HCT116 (cell line): ENCODE data around the gene CD3D. TPM values are rescaled to one million over a fixed set of nuclear protein-coding genes. Genes with fewer than 3 reads are reported as not detected.

ENCODE experiments used
- total RNA-seq: library from RNA; stranded (reverse); gene quantifications from one replicate; pipeline ENCODE4 v1.2.1, GENCODE V29; 2021; ENCODE audit not compliant: unreplicated experiment

CD3D gene
- total RNA-seq, 1 experiment from 2014 or later = 1.0 TPM

Other genes starting within 250 kb of the CD3D start
- 0.32 TPM for gene SCN4B, start 189.9 kb downstream of the CD3D start, total RNA-seq
- gene SCN2B, start 166.1 kb downstream of the CD3D start, total RNA-seq = not detected
- gene JAML, start 117.7 kb downstream of the CD3D start, total RNA-seq = 0.30 TPM
- 8.7 TPM for gene MPZL3, start 90.3 kb downstream of the CD3D start, total RNA-seq
- 16.8 TPM for gene MPZL2, start 78.4 kb downstream of the CD3D start, total RNA-seq
- 0.79 TPM for gene CD3E, start 38.0 kb downstream of the CD3D start, total RNA-seq
- gene CD3G, start 1.6 kb upstream of the CD3D start, total RNA-seq = 0.20 TPM
- 49.9 TPM for gene UBE4A, start 16.9 kb upstream of the CD3D start, total RNA-seq
- gene ATP5MG, start 58.9 kb upstream of the CD3D start, total RNA-seq = 205 TPM
- 50.4 TPM for gene KMT2A, start 93.8 kb upstream of the CD3D start, total RNA-seq
- 0.47 TPM for gene TTC36, start 184.8 kb upstream of the CD3D start, total RNA-seq
- 27.0 TPM for gene TMEM25, start 188.5 kb upstream of the CD3D start, total RNA-seq
- 12.1 TPM for gene IFT46, start 223.2 kb upstream of the CD3D start, total RNA-seq
- gene ARCN1, start 229.7 kb upstream of the CD3D start, total RNA-seq = 147 TPM